NB4 (cell line): Measurements from ENCODE around the gene ITPKA.
"Not testable (repeated sequence)": the region's sequence is repeated elsewhere in the genome, so short reads cannot be mapped to it uniquely, and the experiment has no call there.

Experiments
- CTCF ChIP-seq: IDR thresholded peaks from one replicate; pipeline ENCODE4 v1.5.1; 2012; ENCODE audit warnings: low read depth, low read length
- MAX ChIP-seq: IDR thresholded peaks from 2 replicates; pipeline ENCODE4 v1.6.1; 2011; ENCODE audit warnings: low read depth, low read length
- MYC ChIP-seq: IDR thresholded peaks from 2 replicates; pipeline ENCODE4 v1.6.1; 2011; ENCODE audit warnings: low read depth, low read length
- POLR2A ChIP-seq: IDR thresholded peaks from 2 replicates; pipeline ENCODE4 v1.6.1; 2011; ENCODE audit warnings: mild to moderate bottlenecking; ENCODE audit not compliant: insufficient read length; ENCODE audit errors: extremely low read depth

DNA sequence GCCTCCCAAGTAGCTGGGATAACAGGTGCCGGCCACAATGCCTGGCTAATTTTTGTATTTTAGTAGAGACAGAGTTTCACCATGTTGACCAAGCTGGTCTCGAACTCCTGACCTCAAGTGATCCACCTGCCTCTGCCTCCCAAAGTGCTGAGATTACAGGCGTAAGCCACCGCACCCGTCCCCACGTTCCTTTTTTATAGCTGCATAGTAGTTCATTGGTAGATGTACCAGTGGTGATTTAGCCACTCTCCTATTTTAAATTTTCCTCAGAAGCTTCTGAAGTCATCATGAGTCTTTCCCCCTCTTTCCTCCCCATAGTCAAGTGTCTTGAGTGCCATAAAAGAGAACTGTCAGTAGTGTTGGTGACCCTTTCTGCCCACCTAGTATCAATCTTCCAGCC lies 24.0 kb upstream of the ITPKA start:
- not testable (repeated sequence) for TF ChIP-seq CTCF, POLR2A, MAX, MYC
